ENCODE results near the gene FOXF2.
A peak's percentile ranks its signal among the peaks of the same experiment; 100 is the strongest.

FOXF2 gene

GRCh38 chr6:1380625-1381427 lies 8.6 kb upstream of the FOXF2 start:
- no peak overlapping the region for H3K4me3 ChIP-seq (ENCODE audit: low read depth, low read length)

GRCh38 chr6:1381481-1382330 lies 7.7 kb upstream of the FOXF2 start:
- TF ChIP-seq POLR2A (IDR thresholded peaks at IDR 0.05; ENCODE audit: extremely low read depth, insufficient read length), result no peak
- no peak for TF ChIP-seq MAX (IDR thresholded peaks at IDR 0.05; ENCODE audit: low read depth, low read length)
- peak; percentile 56 for TF ChIP-seq CTCF (IDR thresholded peaks at IDR 0.05; ENCODE audit: low read depth, low read length)
- no peak overlapping the region for H3K4me3 ChIP-seq (ENCODE audit: low read depth, low read length)
- DNase-seq (ENCODE audit: low read depth), result peak; percentile 65

More at GRCh38 chr6:1380625-1381427, 8.6 kb upstream of the FOXF2 start:
- no peak for DNase-seq (ENCODE audit: low read depth)
- TF ChIP-seq MAX (IDR thresholded peaks at IDR 0.05; ENCODE audit: low read depth, low read length) (no peak), POLR2A (IDR thresholded peaks at IDR 0.05; ENCODE audit: extremely low read depth, insufficient read length) (no peak), CTCF (IDR thresholded peaks at IDR 0.05; ENCODE audit: low read depth, low read length) (no peak), MYC (IDR thresholded peaks at IDR 0.05; ENCODE audit: low read depth, low read length) (no peak)

GRCh38 chr6:1382331-1382882 lies 7.0 kb upstream of the FOXF2 start:
- DNase-seq (ENCODE audit: low read depth), result no peak
- TF ChIP-seq MAX (IDR thresholded peaks at IDR 0.05; ENCODE audit: low read depth, low read length), result no peak
- TF ChIP-seq CTCF (IDR thresholded peaks at IDR 0.05; ENCODE audit: low read depth, low read length), result no peak
- TF ChIP-seq POLR2A (IDR thresholded peaks at IDR 0.05; ENCODE audit: extremely low read depth, insufficient read length), result no peak
- no peak for TF ChIP-seq MYC (IDR thresholded peaks at IDR 0.05; ENCODE audit: low read depth, low read length)
- no peak overlapping the region for H3K4me3 ChIP-seq (ENCODE audit: low read depth, low read length)

- no peak overlapping the region for H3K4me3 ChIP-seq (ENCODE audit: low read depth, low read length)
- DNase-seq (ENCODE audit: low read depth), result no peak
Observed at GRCh38 chr6:1382883-1383728, 6.3 kb upstream of the FOXF2 start.

More at GRCh38 chr6:1382883-1383728, 6.3 kb upstream of the FOXF2 start:
- TF ChIP-seq MYC (IDR thresholded peaks at IDR 0.05; ENCODE audit: low read depth, low read length), result no peak
- no peak for TF ChIP-seq POLR2A (IDR thresholded peaks at IDR 0.05; ENCODE audit: extremely low read depth, insufficient read length)
- no peak for TF ChIP-seq MAX (IDR thresholded peaks at IDR 0.05; ENCODE audit: low read depth, low read length)
- no peak for TF ChIP-seq CTCF (IDR thresholded peaks at IDR 0.05; ENCODE audit: low read depth, low read length)

All from NB4 (cell line).